ENCODE data around the gene WIPI1. TPM values are rescaled to one million over a fixed set of nuclear protein-coding genes. Genes with fewer than 3 reads are reported as not detected.

Gene WIPI1
- total RNA-seq, 1 experiment from 2014 or later = 29.6 TPM

GRCh38 chr17:68463211-68464019 lies 6.1 kb upstream of the WIPI1 start:
- Histone ChIP-seq H3K27me3 (no peaks in the 10 kb centered on the region; the same call in 1 of the 2 replicates), H3K4me3 (no peak overlapping the region), H3K9me3 (no peaks in the 10 kb centered on the region), H3K36me3 (no peaks in the 10 kb centered on the region)
- no peak for DNase-seq

DNA sequence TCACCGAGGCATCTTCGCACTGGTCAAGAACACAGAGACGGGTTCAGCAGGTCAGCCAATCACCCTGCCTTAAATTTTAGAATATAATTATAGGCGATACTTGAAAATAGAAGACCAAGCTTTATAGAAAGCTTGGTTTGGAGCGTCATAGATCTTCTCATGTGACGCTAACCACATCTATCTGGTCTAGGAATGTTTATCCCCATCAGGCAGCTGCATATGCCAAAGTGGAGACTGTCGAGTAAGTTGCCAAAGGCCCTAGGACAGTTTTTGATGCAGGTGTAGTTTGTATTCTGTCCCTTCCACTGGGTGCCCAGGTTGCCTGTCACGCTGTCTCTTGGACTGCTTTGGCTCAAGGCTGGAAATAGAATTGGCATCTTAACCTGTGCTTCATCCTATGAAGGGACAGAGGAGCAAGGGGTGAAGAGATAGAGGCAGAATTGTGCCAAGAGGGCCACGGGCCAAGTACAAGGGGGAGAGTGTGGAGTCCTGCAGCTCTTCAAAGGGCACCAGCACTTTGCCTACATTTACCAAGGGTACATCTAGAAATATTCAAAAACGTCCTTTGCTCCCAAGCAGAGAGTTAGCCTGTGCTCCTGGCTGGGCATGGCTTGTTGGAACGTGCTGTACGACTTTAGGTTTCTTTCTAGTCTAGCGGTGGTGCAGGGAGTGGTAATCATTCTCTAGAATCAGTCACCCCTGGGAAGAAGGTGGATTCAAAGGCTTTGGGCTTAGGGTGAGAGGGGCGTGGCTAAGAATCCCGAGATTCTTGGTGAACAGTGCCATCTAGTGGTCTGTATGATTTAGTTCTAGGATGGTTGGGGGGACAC lies 5.3 kb upstream of the WIPI1 start:
- Histone ChIP-seq H3K9me3 (no peaks in the 10 kb centered on the region), H3K4me3 (no peak overlapping the region), H3K27me3 (no peaks in the 10 kb centered on the region; the same call in 1 of the 2 replicates), H3K36me3 (no peaks in the 10 kb centered on the region)
- peak; percentile 53 for DNase-seq

DNA sequence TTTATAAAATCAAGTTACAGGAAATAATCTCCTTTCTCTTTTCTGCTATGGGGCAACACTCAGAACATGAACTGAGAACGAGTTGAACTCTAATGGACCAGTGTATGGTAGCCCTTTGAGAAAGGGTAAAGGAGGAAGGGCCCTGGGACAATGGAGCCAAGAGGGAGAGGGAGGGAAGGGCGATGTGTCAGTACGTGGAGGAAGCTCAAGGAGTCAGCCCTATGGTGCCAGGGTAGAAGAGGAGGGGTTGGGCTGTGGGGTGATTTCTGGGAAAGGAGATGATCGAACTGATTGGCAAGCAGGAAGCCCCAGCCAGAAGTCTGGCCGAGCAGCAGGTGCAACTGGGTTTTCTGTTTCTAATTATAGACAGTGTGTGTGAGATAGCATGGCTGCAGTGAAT lies 4.3 kb upstream of the WIPI1 start:
- Histone ChIP-seq H3K27me3 (no peaks in the 10 kb centered on the region; the same call in 1 of the 2 replicates), H3K36me3 (no peaks in the 10 kb centered on the region), H3K9me3 (no peaks in the 10 kb centered on the region), H3K4me3 (no peak overlapping the region)
- no peak for DNase-seq

DNA sequence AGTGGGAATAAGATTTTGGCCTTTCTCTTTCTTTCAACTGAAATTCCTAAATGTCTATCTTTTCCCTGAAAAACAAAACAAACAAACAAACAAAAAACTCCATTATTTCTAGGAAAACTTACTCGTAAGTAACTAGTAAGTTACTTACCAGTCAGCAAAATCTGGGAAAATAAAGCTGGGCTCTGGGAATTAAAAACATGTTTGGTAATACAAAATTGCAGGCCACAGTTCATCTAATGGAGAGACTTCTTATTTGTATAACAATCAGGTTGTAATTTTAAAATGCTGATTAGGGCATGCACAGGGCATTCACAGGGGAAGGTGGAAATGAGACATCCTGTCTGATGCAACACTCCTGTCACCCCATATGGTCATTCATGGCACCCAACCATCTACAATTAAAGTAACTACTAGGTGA lies 3.8 kb upstream of the WIPI1 start:
- Histone ChIP-seq H3K27me3 (no peaks in the 10 kb centered on the region; the same call in 1 of the 2 replicates), H3K4me3 (no peak overlapping the region), H3K36me3 (no peaks in the 10 kb centered on the region), H3K9me3 (no peaks in the 10 kb centered on the region)
- DNase-seq = no peak

GRCh38 chr17:68460715-68461114 lies 3.4 kb upstream of the WIPI1 start:
- Histone ChIP-seq H3K9me3 (no peaks in the 10 kb centered on the region), H3K27me3 (no peaks in the 10 kb centered on the region; the same call in 1 of the 2 replicates), H3K4me3 (no peak overlapping the region), H3K36me3 (no peaks in the 10 kb centered on the region)
- no peak for DNase-seq

GRCh38 chr17:68460146-68460545 lies 2.9 kb upstream of the WIPI1 start:
- Histone ChIP-seq H3K4me3 (no peak overlapping the region), H3K36me3 (no peaks in the 10 kb centered on the region), H3K27me3 (no peaks in the 10 kb centered on the region; the same call in 1 of the 2 replicates), H3K9me3 (no peaks in the 10 kb centered on the region)
- no peak for DNase-seq

GRCh38 chr17:68459037-68459639 lies 1.8 kb upstream of the WIPI1 start:
- no peaks in the 10 kb centered on the region for H3K9me3 ChIP-seq
- no peak for DNase-seq

DNA sequence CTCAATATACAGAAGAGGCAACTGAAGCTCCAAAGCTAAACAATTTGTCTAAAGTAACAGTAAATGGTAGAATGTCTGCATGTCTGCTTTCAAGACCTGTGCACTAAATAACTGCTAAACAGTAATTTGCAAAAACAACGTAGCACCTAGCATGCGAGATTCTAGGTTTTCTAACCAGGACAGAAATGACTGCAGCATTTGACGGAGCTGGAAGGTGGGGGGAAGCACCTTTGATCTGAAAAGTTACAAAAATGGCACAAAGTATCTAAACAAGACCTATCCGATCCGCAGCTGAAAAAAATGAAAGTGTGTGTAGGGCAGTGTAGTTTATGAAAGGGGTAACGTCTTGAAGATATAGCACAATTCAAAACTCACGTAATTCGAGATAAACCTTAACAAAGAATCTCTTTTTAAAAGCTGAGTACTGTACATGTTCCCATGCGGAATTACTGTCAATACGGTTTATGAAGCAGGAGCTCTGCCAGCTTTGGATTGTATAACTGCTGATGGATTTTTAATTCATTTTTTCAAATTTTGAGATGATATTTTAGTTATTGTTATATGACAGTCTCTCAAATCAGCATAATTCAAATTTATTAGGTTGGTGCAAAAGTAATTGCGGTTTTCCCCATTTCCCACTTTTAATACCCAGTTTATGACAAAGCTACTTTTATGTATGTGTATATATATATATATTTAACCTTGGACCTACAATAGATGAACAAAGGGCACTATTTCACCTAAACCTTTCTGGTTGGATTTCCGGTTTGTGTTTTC lies 1.2 kb upstream of the WIPI1 start:
- DNase-seq = no peak
- Histone ChIP-seq H3K4me3 (peak overlapping the region; percentile 69), H3K9me3 (no peaks in the 10 kb centered on the region), H3K27me3 (no peaks in the 10 kb centered on the region; the same call in 1 of the 2 replicates), H3K36me3 (no peaks in the 10 kb centered on the region)

More at GRCh38 chr17:68459037-68459639, 1.8 kb upstream of the WIPI1 start:
- Histone ChIP-seq H3K27me3 (no peaks in the 10 kb centered on the region; the same call in 1 of the 2 replicates), H3K4me3 (no peak overlapping the region), H3K36me3 (no peaks in the 10 kb centered on the region)

DNA sequence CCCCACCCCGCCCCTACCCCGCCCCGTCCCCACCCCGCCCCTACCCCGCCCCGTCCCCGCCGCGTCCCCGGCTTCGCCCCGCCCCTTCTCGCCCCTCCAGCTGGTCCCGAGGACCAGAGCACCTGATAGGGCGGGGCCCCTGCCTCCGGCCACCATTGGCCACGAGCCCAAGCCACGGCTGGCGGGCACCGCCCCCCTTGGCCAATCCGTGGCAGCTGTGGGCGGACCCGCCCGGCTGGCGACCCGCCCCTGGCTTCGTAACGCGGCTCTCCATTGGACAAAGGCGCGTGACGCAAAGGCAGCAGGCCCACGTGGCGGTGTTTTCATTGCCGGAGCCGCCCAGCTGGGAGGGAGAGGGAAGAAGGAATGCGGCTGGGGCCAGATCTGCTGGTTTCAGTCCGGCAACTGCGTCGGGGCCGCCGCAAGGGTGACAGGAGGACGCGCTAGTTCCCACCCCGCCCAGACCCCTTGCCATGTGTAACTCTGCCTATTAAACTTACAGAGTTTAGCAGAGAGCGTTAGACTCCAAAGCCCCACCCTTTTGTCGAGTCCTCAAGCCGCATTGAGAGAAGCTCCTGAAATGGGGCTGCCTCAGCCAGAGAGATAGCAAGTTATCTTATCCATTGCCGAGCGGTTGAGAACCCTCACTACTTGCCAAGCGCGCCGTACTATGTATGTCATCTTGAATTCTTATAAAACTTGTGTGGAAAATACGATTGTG lies 403 bp upstream of the WIPI1 start:
- Histone ChIP-seq H3K4me3 (peak overlapping the region; percentile 69), H3K36me3 (no peaks in the 10 kb centered on the region), H3K27me3 (no peaks in the 10 kb centered on the region; the same call in 1 of the 2 replicates), H3K9me3 (no peaks in the 10 kb centered on the region)
- DNase-seq = peak; percentile 98

- Histone ChIP-seq H3K9me3 (no peaks in the 10 kb centered on the region), H3K36me3 (no peaks in the 10 kb centered on the region), H3K4me3 (peak overlapping the region; percentile 69), H3K27me3 (no peaks in the 10 kb centered on the region; the same call in 1 of the 2 replicates)
- DNase-seq = peak; percentile 88
Measured at GRCh38 chr17:68456339-68457167, 743 bp downstream of the WIPI1 start.

DNA sequence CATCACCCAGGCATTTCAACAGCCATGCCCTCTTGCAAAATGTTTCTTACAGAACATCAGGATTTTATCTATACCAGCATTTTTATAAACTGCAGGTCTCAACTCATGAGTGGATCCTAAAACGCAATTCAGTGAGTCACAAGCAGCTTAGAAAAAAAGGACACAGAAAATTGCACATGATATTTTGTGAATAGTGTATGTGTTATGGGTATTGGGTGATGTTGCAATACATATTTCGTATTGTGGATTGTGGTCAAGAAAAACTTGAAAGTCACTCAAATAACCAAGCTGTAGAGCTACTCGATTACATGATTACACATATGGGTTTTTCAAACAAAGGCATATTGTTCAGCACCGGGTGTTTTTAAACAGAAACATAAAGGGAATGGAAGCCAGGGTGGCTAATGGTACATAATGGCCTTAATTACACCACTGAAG lies 1.4 kb downstream of the WIPI1 start:
- Histone ChIP-seq H3K4me3 (peak overlapping the region; percentile 69), H3K27me3 (no peaks in the 10 kb centered on the region; the same call in 1 of the 2 replicates), H3K36me3 (no peaks in the 10 kb centered on the region), H3K9me3 (no peaks in the 10 kb centered on the region)
- no peak for DNase-seq

- H3K9me3 ChIP-seq = no peaks in the 10 kb centered on the region
- DNase-seq = no peak
- no peak overlapping the region for H3K4me3 ChIP-seq
- H3K27me3 ChIP-seq = no peaks in the 10 kb centered on the region; the same call in 1 of the 2 replicates
- no peaks in the 10 kb centered on the region for H3K36me3 ChIP-seq
Measured at GRCh38 chr17:68453991-68454665, 3.2 kb downstream of the WIPI1 start.

GRCh38 chr17:68452724-68453290 lies 4.5 kb downstream of the WIPI1 start:
- no peaks in the 10 kb centered on the region for H3K36me3 ChIP-seq
- H3K4me3 ChIP-seq = no peak overlapping the region
- no peaks in the 10 kb centered on the region for H3K9me3 ChIP-seq
- no peaks in the 10 kb centered on the region for H3K27me3 ChIP-seq
- DNase-seq = no peak

- Histone ChIP-seq H3K36me3 (no peaks in the 10 kb centered on the region), H3K27me3 (no peaks in the 10 kb centered on the region), H3K9me3 (no peaks in the 10 kb centered on the region), H3K4me3 (no peak overlapping the region)
- DNase-seq = no peak
Measured at GRCh38 chr17:68451670-68452354, 5.5 kb downstream of the WIPI1 start.

Measured in MG63 (cell line).